Measurements from ENCODE around the gene PTPRN2.

PTPRN2 gene

DNA sequence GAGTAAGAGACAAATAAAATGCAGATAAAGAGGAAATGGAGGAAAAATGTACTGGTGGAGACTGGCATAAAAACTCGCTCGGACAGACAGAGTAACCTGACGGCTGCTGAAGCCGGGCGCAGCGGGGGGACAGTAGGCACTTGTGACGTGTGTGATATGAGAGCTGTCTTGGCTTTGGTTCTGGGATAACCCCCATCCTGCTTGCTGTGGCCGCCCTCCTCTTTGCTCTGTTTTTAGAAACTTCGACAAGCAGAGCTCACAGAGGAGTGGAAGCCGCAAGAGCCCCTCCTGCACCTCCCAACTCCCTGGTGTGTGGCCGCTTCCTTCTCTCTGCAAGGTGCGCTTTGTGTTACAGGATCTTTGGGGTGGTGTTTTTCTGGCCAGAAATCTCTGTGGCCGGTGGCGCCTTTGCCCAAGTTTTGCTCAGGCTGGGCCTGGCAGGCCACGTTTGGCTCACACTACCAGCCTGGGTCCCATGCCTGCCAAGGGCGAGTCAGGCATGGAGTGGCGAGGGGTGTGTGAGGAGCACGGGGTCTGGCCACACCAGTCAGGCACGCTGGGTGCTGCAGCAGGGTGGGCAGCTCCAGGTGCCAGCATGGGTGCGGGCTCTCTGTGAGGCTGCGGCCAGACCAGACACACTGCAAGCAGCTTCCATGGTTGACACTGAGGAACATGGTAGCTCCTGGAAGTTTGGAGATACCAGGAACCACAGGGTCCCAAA, 982.8 kb downstream of the PTPRN2 start:
- no peak overlapping the region for H3K27ac ChIP-seq
- TF ChIP-seq, protein P1, sequence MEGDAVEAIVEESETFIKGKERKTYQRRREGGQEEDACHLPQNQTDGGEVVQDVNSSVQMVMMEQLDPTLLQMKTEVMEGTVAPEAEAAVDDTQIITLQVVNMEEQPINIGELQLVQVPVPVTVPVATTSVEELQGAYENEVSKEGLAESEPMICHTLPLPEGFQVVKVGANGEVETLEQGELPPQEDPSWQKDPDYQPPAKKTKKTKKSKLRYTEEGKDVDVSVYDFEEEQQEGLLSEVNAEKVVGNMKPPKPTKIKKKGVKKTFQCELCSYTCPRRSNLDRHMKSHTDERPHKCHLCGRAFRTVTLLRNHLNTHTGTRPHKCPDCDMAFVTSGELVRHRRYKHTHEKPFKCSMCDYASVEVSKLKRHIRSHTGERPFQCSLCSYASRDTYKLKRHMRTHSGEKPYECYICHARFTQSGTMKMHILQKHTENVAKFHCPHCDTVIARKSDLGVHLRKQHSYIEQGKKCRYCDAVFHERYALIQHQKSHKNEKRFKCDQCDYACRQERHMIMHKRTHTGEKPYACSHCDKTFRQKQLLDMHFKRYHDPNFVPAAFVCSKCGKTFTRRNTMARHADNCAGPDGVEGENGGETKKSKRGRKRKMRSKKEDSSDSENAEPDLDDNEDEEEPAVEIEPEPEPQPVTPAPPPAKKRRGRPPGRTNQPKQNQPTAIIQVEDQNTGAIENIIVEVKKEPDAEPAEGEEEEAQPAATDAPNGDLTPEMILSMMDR (IDR thresholded peaks at IDR 0.05) = no peak
- TF ChIP-seq ZFX (IDR thresholded peaks at IDR 0.05; ENCODE audit: borderline replicate concordance) = no peak

DNA sequence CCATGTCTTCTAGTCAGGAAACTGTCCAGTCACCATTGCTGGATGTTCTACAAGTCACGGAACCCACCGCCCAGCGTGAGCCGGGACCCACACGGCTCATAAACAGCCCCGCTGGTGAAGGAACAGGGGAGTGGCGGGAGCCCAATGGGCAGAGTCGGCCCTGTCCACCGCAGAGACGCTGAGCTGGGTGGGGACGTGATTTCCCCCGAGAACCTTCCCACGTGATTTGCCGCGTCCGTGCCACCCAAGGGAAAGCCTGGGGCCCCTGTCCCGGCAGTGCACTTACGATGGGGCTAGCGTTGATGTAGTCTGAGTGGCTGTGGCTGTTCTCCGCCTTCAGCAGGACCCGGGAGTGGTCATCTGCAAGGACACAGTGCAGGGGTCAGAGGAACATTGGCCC, 983.9 kb downstream of the PTPRN2 start:
- no peak for TF ChIP-seq ZFX (IDR thresholded peaks at IDR 0.05; ENCODE audit: borderline replicate concordance)
- TF ChIP-seq, protein P1 (IDR thresholded peaks at IDR 0.05) = no peak
- no peak overlapping the region for H3K27ac ChIP-seq

DNA sequence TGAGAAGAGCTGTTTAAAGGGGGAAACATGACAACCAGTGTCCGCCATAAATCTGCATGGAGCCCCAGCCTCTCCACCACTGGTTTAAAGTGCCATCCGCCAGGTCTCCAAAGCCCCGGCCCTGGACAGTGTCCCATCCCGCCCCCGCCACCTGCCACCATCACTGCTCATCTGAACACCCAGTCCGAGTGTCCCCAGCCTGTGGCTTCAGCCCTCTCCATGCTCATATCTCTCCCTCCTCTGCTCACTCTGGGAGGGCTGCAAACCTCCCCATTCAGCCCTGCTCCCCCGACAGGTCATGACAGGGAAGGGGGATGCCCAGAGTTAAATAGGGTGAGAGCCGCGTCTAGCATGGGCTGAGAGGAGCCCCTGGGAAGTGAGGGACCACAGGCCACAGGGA, 984.6 kb downstream of the PTPRN2 start:
- TF ChIP-seq, protein P1 (IDR thresholded peaks at IDR 0.05) = no peak
- TF ChIP-seq ZFX (IDR thresholded peaks at IDR 0.05; ENCODE audit: borderline replicate concordance) = no peak
- H3K27ac ChIP-seq = no peak overlapping the region

GRCh38 chr7:157602581-157602980, 985.0 kb downstream of the PTPRN2 start:
- TF ChIP-seq ZFX (IDR thresholded peaks at IDR 0.05; ENCODE audit: borderline replicate concordance) = no peak
- TF ChIP-seq, protein P1 (IDR thresholded peaks at IDR 0.05) = no peak

GRCh38 chr7:157602156-157602555, 985.5 kb downstream of the PTPRN2 start:
- TF ChIP-seq, protein P1 (IDR thresholded peaks at IDR 0.05) = no peak
- no peak for TF ChIP-seq ZFX (IDR thresholded peaks at IDR 0.05; ENCODE audit: borderline replicate concordance)

More at GRCh38 chr7:157602581-157602980, 985.0 kb downstream of the PTPRN2 start:
- H3K27ac ChIP-seq = no peak overlapping the region

DNA sequence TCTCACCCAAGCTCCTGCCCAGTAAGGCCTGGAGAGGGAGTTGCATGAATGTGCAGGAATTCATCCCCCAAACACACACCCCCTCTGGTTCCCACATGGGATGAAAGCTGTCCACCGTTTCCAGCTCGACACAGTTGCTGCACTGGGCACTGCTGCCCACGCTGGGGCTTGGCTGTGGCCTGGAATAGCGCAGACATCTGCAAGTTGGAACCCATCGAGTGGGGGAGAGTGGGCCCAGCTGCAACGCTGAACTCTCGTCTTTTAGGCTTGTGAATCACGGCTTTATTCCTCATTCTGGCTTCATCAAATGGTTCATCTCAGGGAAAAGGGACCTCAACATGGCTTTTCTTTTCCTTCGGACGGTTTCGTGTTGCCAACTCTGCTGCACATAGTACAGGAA, 986.1 kb downstream of the PTPRN2 start:
- TF ChIP-seq ZFX (IDR thresholded peaks at IDR 0.05; ENCODE audit: borderline replicate concordance) = no peak
- TF ChIP-seq, protein P1 (IDR thresholded peaks at IDR 0.05) = no peak
- H3K27ac ChIP-seq = no peak overlapping the region

More at GRCh38 chr7:157602156-157602555, 985.5 kb downstream of the PTPRN2 start:
- H3K27ac ChIP-seq = no peak overlapping the region

- no peak for TF ChIP-seq ZFX (IDR thresholded peaks at IDR 0.05; ENCODE audit: borderline replicate concordance)
- TF ChIP-seq, protein P1 (IDR thresholded peaks at IDR 0.05) = no peak
- no peak overlapping the region for H3K27ac ChIP-seq
These were observed 988.1 kb downstream of the PTPRN2 start for GRCh38 chr7:157599491-157599890.
